Naive thymus-derived CD4-positive, alpha-beta T cell (primary cell): ENCODE measurements around the gene GRIK4. TPM values are rescaled to one million over a fixed set of nuclear protein-coding genes. Genes with fewer than 3 reads are reported as not detected.
"Not testable (repeated sequence)": the region's sequence is repeated elsewhere in the genome, so short reads cannot be mapped to it uniquely, and the experiment has no call there.

Source experiments
- ATAC-seq: fragments of 150-1000 bp; cut with Tn5 transposase; 2 replicates; pipeline ENCODE4 v1.10.0; 2021; ENCODE audit warnings: mild to moderate bottlenecking, moderate library complexity
- CTCF ChIA-PET: fragments of 350-600 bp; sonication (Branson Sonifier 250); formaldehyde crosslinking; loops from one replicate; lab custom pipeline; 2021; ENCODE audit warnings: antibody characterized with exemption; lab: Charles Lee
- POLR2A ChIA-PET: fragments of 350-600 bp; sonication (Branson Sonifier 250); formaldehyde crosslinking; loops from one replicate; lab custom pipeline; 2021; ENCODE audit warnings: antibody characterized with exemption, inconsistent platforms; lab: Charles Lee
- DNase-seq, 9 donors: peaks; one replicate each; pipeline versions ENCODE4 v3.0.0 to v3.0.0-alpha.2; 2020 to 2022; ENCODE audit warnings: mixed read lengths in 1 of 9
- H3K27ac ChIP-seq: one replicate; pipeline ENCODE4 v1.7.0; 2013; ENCODE audit warnings: mild to moderate bottlenecking, low read depth, low read length, moderate library complexity
- H3K27me3 ChIP-seq, 2 donors: one replicate each; pipeline ENCODE4 v1.7.0; 2013; ENCODE audit warnings: low read length in 2 of 2, mild to moderate bottlenecking in 2 of 2, moderate library complexity in 2 of 2; ENCODE audit not compliant: control insufficient read depth in 2 of 2, insufficient read depth in 2 of 2
- H3K36me3 ChIP-seq, 3 experiments: 1 replicate in 2 of 3; 2 replicates in 1 of 3; pipeline ENCODE4 v1.7.0; 2013; ENCODE audit warnings: low read length in 3 of 3, mild to moderate bottlenecking in 3 of 3, moderate library complexity in 1 of 3; ENCODE audit not compliant: insufficient read depth in 3 of 3, control insufficient read depth in 2 of 3
- H3K4me1 ChIP-seq, 2 donors: one replicate each; pipeline ENCODE4 v1.7.0; 2013; ENCODE audit warnings: low read length in 2 of 2, mild to moderate bottlenecking in 2 of 2, moderate library complexity in 1 of 2; ENCODE audit not compliant: control insufficient read depth in 2 of 2, insufficient read depth in 2 of 2
- H3K4me3 ChIP-seq: 2 replicates; pipeline ENCODE4 v1.7.0; 2013; ENCODE audit warnings: mild to moderate bottlenecking, low read length
- H3K9me3 ChIP-seq, 3 experiments: 1 replicate in 2 of 3; 2 replicates in 1 of 3; pipeline ENCODE4 v1.7.0; 2013; ENCODE audit warnings: low read length in 3 of 3; ENCODE audit not compliant: control insufficient read depth in 2 of 3
- H3K27ac Mint-ChIP-seq, 9 donors: one replicate each; pipeline ENCODE4 v1.8.0; 2020 to 2022; ENCODE audit warnings: mixed read lengths in 9 of 9, mild to moderate bottlenecking in 8 of 9, moderate library complexity in 5 of 9, inconsistent platforms in 2 of 9
- H3K27me3 Mint-ChIP-seq, 5 donors: one replicate each; pipeline ENCODE4 v1.8.0; 2021 to 2022; ENCODE audit warnings: mixed read lengths in 5 of 5, mild to moderate bottlenecking in 1 of 5
- H3K36me3 Mint-ChIP-seq, 5 donors: one replicate each; pipeline ENCODE4 v1.8.0; 2020 to 2022; ENCODE audit warnings: mixed read lengths in 5 of 5, mild to moderate bottlenecking in 3 of 5, inconsistent platforms in 1 of 5
- H3K4me1 Mint-ChIP-seq, 7 donors: one replicate each; pipeline ENCODE4 v1.8.0; 2020 to 2022; ENCODE audit warnings: mixed read lengths in 7 of 7, mild to moderate bottlenecking in 3 of 7, inconsistent platforms in 1 of 7
- H3K4me3 Mint-ChIP-seq, 10 donors: one replicate each; pipeline ENCODE4 v1.8.0; 2020 to 2022; ENCODE audit warnings: mild to moderate bottlenecking in 10 of 10, mixed read lengths in 10 of 10, moderate library complexity in 6 of 10, inconsistent platforms in 2 of 10
- H3K9me3 Mint-ChIP-seq, 11 donors: one replicate each; pipeline ENCODE4 v1.8.0; 2020 to 2022; ENCODE audit warnings: mixed read lengths in 11 of 11, mild to moderate bottlenecking in 4 of 11, inconsistent platforms in 1 of 11, moderate library complexity in 1 of 11
- intact Hi-C, 2 donors: fragments of 100-400 bp; cut with micrococcal nuclease; formaldehyde crosslinking; loops; one replicate each; pipeline ENCODE4 v1.15.1; 2023
- polyA plus RNA-seq, 2 donors: library from polyadenylated mRNA; unstranded; fragments of 300-500 nt; fragmentation: Illumina TruSeq; gene quantifications; one replicate each; pipeline ENCODE4 v1.2.3, GENCODE V29; 2021
- total RNA-seq, 6 experiments: library from RNA in 5 of 6; stranded (reverse) in 5 of 6; gene quantifications; 1 replicate in 5 of 6; 2 replicates in 1 of 6; pipeline ENCODE4 v1.2.3 and lab custom pipeline; 2021 to 2026

Gene GRIK4
- total and polyA plus RNA-seq, 7 experiments from 2014 or later: 0.93 to 3.8 TPM; not detected in 5

GRCh38 chr11:120582535-120582934, 71.0 kb downstream of the GRIK4 start:
- H3K4me3 ChIP-seq, H3K36me3 ChIP-seq, H3K4me3 Mint-ChIP-seq, H3K27ac ChIP-seq, H3K27me3 ChIP-seq, CTCF ChIA-PET, H3K9me3 ChIP-seq, H3K4me1 ChIP-seq, H3K4me1 Mint-ChIP-seq, POLR2A ChIA-PET, DNase-seq, H3K36me3 Mint-ChIP-seq, intact Hi-C loops, H3K27ac Mint-ChIP-seq, ATAC-seq: not testable (repeated sequence)
- Mint-ChIP-seq H3K9me3 (peaks cover 0 to 17% (median 7%) of the 10 kb centered on the region in 11 donors), H3K27me3 (peaks cover 12 to 45% (median 29%) of the 10 kb centered on the region in 5 donors)

GRCh38 chr11:120586072-120586471, 74.5 kb downstream of the GRIK4 start:
- Mint-ChIP-seq H3K27ac (no peak overlapping the region), H3K9me3 (peaks cover 0 to 17% (median 7%) of the 10 kb centered on the region in 11 donors), H3K27me3 (peaks cover 9 to 49% (median 29%) of the 10 kb centered on the region in 5 donors), H3K36me3 (peaks cover 0 to 6% (median 0%) of the 10 kb centered on the region in 5 donors), H3K4me1 (peaks cover 0 to 2% (median 0%) of the 10 kb centered on the region in 7 donors), H3K4me3 (no peak overlapping the region)
- Histone ChIP-seq H3K4me3 (no peak overlapping the region), H3K36me3 (no peaks in the 10 kb centered on the region), H3K27me3 (no peaks in the 10 kb centered on the region), H3K27ac (no peak overlapping the region), H3K4me1 (no peaks in the 10 kb centered on the region), H3K9me3 (no peaks in the 10 kb centered on the region)
- intact Hi-C loops: no loop called here
- DNase-seq (no peak), ATAC-seq (no peak)
- ChIA-PET POLR2A (no interaction called here), CTCF (no interaction called here)

- Mint-ChIP-seq H3K4me1 (no peaks in the 10 kb centered on the region), H3K36me3 (peaks cover 0 to 6% (median 0%) of the 10 kb centered on the region in 5 donors), H3K27ac (no peak overlapping the region), H3K27me3 (peaks cover 5 to 55% (median 28%) of the 10 kb centered on the region in 5 donors), H3K9me3 (peaks cover 0 to 17% (median 7%) of the 10 kb centered on the region in 11 donors), H3K4me3 (no peak overlapping the region)
- H3K36me3 ChIP-seq: no peaks in the 10 kb centered on the region
- intact Hi-C loops: no loop called here
- ChIA-PET CTCF (no interaction called here), POLR2A (no interaction called here)
- H3K9me3 ChIP-seq: no peaks in the 10 kb centered on the region
- H3K27ac ChIP-seq: no peak overlapping the region
- no peak for ATAC-seq
- H3K4me1 ChIP-seq: no peaks in the 10 kb centered on the region
- no peak overlapping the region for H3K4me3 ChIP-seq
- H3K27me3 ChIP-seq: no peaks in the 10 kb centered on the region
- DNase-seq: no peak
Observed at GRCh38 chr11:120586728-120587127, 75.2 kb downstream of the GRIK4 start.

GRCh38 chr11:120587299-120587698, 75.8 kb downstream of the GRIK4 start:
- no peak overlapping the region for H3K4me3 ChIP-seq
- H3K27me3 ChIP-seq: no peaks in the 10 kb centered on the region
- H3K36me3 ChIP-seq: no peaks in the 10 kb centered on the region
- H3K9me3 Mint-ChIP-seq: peaks cover 0 to 17% (median 7%) of the 10 kb centered on the region in 11 donors
- no peaks in the 10 kb centered on the region for H3K4me1 ChIP-seq
- H3K27ac ChIP-seq: no peak overlapping the region
- H3K4me3 Mint-ChIP-seq: no peak overlapping the region
- H3K36me3 Mint-ChIP-seq: peaks cover 0 to 6% (median 0%) of the 10 kb centered on the region in 5 donors
- H3K4me1 Mint-ChIP-seq: no peaks in the 10 kb centered on the region
- no peak for DNase-seq
- POLR2A ChIA-PET: no interaction called here
- no peaks in the 10 kb centered on the region for H3K9me3 ChIP-seq
- intact Hi-C loops: no loop called here
- CTCF ChIA-PET: no interaction called here
- H3K27me3 Mint-ChIP-seq: peaks cover 5 to 55% (median 28%) of the 10 kb centered on the region in 5 donors
- H3K27ac Mint-ChIP-seq: no peak overlapping the region
- no peak for ATAC-seq

- H3K4me3 Mint-ChIP-seq: no peak overlapping the region
- Histone ChIP-seq H3K27ac (no peak overlapping the region), H3K36me3 (no peaks in the 10 kb centered on the region), H3K4me1 (no peaks in the 10 kb centered on the region), H3K27me3 (no peaks in the 10 kb centered on the region), H3K9me3 (no peaks in the 10 kb centered on the region), H3K4me3 (no peak overlapping the region)
- DNase-seq (no peak), ATAC-seq (no peak)
- H3K9me3 Mint-ChIP-seq: peaks cover 0 to 3% (median 0%) of the 10 kb centered on the region in 11 donors
- no peaks in the 10 kb centered on the region for H3K36me3 Mint-ChIP-seq
- ChIA-PET CTCF (no interaction called here), POLR2A (no interaction called here)
- H3K4me1 Mint-ChIP-seq: no peaks in the 10 kb centered on the region
- peaks cover 0 to 36% (median 32%) of the 10 kb centered on the region in 5 donors for H3K27me3 Mint-ChIP-seq
- H3K27ac Mint-ChIP-seq: no peak overlapping the region
- intact Hi-C loops: no loop called here
Observed at GRCh38 chr11:120589376-120589775, 77.8 kb downstream of the GRIK4 start.

- ATAC-seq (no peak), DNase-seq (no peak)
- Mint-ChIP-seq H3K4me3 (no peak overlapping the region), H3K9me3 (peaks cover 0 to 1% (median 0%) of the 10 kb centered on the region in 11 donors), H3K27me3 (peaks cover 0 to 29% (median 25%) of the 10 kb centered on the region in 5 donors), H3K4me1 (no peaks in the 10 kb centered on the region), H3K27ac (no peak overlapping the region), H3K36me3 (no peaks in the 10 kb centered on the region)
- ChIA-PET POLR2A (no interaction called here), CTCF (no interaction called here)
- intact Hi-C loops: no loop called here
- H3K4me1 ChIP-seq: no peaks in the 10 kb centered on the region
- H3K4me3 ChIP-seq: no peak overlapping the region
- no peaks in the 10 kb centered on the region for H3K36me3 ChIP-seq
- no peaks in the 10 kb centered on the region for H3K9me3 ChIP-seq
- no peaks in the 10 kb centered on the region for H3K27me3 ChIP-seq
- H3K27ac ChIP-seq: no peak overlapping the region
Observed at GRCh38 chr11:120590472-120590871, 78.9 kb downstream of the GRIK4 start.

- ChIA-PET POLR2A (no interaction called here), CTCF (no interaction called here)
- Mint-ChIP-seq H3K4me1 (peaks cover 0 to 1% (median 0%) of the 10 kb centered on the region in 7 donors), H3K4me3 (no peak overlapping the region), H3K36me3 (no peaks in the 10 kb centered on the region), H3K27me3 (peaks cover 0 to 27% (median 22%) of the 10 kb centered on the region in 5 donors), H3K27ac (no peak overlapping the region), H3K9me3 (no peaks in the 10 kb centered on the region)
- no peak overlapping the region for H3K4me3 ChIP-seq
- ATAC-seq: no peak
- no peaks in the 10 kb centered on the region for H3K27me3 ChIP-seq
- DNase-seq: no peak
- no peaks in the 10 kb centered on the region for H3K36me3 ChIP-seq
- no peaks in the 10 kb centered on the region for H3K4me1 ChIP-seq
- intact Hi-C loops: no loop called here
- no peaks in the 10 kb centered on the region for H3K9me3 ChIP-seq
- H3K27ac ChIP-seq: no peak overlapping the region
Observed at GRCh38 chr11:120594746-120595145, 83.2 kb downstream of the GRIK4 start.
